ENCODE results near the gene DMAC2.
"Not testable (repeated sequence)": the region's sequence is repeated elsewhere in the genome, so short reads cannot be mapped to it uniquely, and the experiment has no call there.

The DMAC2 gene

GRCh38 chr19:41397086-41398049 is 42.3 kb downstream of the DMAC2 start, which contains the start of the genes BCKDHA and EXOSC5:
Gene BCKDHA, plus strand, starts transcription at chr19:41397818. Its CDS starts 10 bp downstream, at chr19:41397828.
Gene EXOSC5, minus strand, starts transcription at chr19:41397359. Its CDS starts 31 bp downstream, at chr19:41397328.
- TF ChIP-seq CTCF (IDR thresholded peaks at IDR 0.05; ENCODE audit: low read depth, low read length) = no peak
- H3K4me3 ChIP-seq (ENCODE audit: low read depth, low read length) = peak within 1 kb of the TSS; percentile 100

- H3K4me3 ChIP-seq (ENCODE audit: low read depth, low read length) = no peak overlapping the region
- TF ChIP-seq CTCF (IDR thresholded peaks at IDR 0.05; ENCODE audit: low read depth, low read length) = no peak
Measured at GRCh38 chr19:41395355-41395754, 44.4 kb downstream of the DMAC2 start.

GRCh38 chr19:41392775-41393174 is 46.9 kb downstream of the DMAC2 start:
- no peak for TF ChIP-seq CTCF (IDR thresholded peaks at IDR 0.05; ENCODE audit: low read depth, low read length)
- no peak overlapping the region for H3K4me3 ChIP-seq (ENCODE audit: low read depth, low read length)

GRCh38 chr19:41391618-41392017 is 48.1 kb downstream of the DMAC2 start:
- no peak overlapping the region for H3K4me3 ChIP-seq (ENCODE audit: low read depth, low read length)
- TF ChIP-seq CTCF (IDR thresholded peaks at IDR 0.05; ENCODE audit: low read depth, low read length) = no peak

GRCh38 chr19:41386442-41386841 is 53.3 kb downstream of the DMAC2 start:
- TF ChIP-seq CTCF (IDR thresholded peaks at IDR 0.05; ENCODE audit: low read depth, low read length) = no peak
- H3K4me3 ChIP-seq (ENCODE audit: low read depth, low read length) = no peak overlapping the region

GRCh38 chr19:41384351-41384750 is 55.4 kb downstream of the DMAC2 start:
- no peak overlapping the region for H3K4me3 ChIP-seq (ENCODE audit: low read depth, low read length)
- no peak for TF ChIP-seq CTCF (IDR thresholded peaks at IDR 0.05; ENCODE audit: low read depth, low read length)

- not testable (repeated sequence) for H3K4me3 ChIP-seq (ENCODE audit: low read depth, low read length)
Measured at GRCh38 chr19:41381536-41381935, 58.2 kb downstream of the DMAC2 start.
